PFSK-1 (cell line): ENCODE measurements around the gene ERI3.

Experiments
- POLR2AphosphoS5 ChIP-seq: IDR thresholded peaks from 2 replicates; pipeline ENCODE4 v1.6.1; 2012; ENCODE audit warnings: low read depth, mild to moderate bottlenecking, control low read depth, low read length, moderate library complexity
- TF ChIP-seq, protein P1 (sequence below), 2 experiments: IDR thresholded peaks; 2 replicates each; pipeline versions ENCODE4 v1.6.1 to v1.8.0; 2011 to 2012; ENCODE audit warnings: low read depth in 2 of 2, low read length in 2 of 2, control low read depth in 1 of 2, inconsistent platforms in 1 of 2, mild to moderate bottlenecking in 1 of 2, moderate library complexity in 1 of 2; ENCODE audit not compliant: insufficient read depth in 1 of 2

- no peak for TF ChIP-seq POLR2AphosphoS5
- TF ChIP-seq, protein P1, sequence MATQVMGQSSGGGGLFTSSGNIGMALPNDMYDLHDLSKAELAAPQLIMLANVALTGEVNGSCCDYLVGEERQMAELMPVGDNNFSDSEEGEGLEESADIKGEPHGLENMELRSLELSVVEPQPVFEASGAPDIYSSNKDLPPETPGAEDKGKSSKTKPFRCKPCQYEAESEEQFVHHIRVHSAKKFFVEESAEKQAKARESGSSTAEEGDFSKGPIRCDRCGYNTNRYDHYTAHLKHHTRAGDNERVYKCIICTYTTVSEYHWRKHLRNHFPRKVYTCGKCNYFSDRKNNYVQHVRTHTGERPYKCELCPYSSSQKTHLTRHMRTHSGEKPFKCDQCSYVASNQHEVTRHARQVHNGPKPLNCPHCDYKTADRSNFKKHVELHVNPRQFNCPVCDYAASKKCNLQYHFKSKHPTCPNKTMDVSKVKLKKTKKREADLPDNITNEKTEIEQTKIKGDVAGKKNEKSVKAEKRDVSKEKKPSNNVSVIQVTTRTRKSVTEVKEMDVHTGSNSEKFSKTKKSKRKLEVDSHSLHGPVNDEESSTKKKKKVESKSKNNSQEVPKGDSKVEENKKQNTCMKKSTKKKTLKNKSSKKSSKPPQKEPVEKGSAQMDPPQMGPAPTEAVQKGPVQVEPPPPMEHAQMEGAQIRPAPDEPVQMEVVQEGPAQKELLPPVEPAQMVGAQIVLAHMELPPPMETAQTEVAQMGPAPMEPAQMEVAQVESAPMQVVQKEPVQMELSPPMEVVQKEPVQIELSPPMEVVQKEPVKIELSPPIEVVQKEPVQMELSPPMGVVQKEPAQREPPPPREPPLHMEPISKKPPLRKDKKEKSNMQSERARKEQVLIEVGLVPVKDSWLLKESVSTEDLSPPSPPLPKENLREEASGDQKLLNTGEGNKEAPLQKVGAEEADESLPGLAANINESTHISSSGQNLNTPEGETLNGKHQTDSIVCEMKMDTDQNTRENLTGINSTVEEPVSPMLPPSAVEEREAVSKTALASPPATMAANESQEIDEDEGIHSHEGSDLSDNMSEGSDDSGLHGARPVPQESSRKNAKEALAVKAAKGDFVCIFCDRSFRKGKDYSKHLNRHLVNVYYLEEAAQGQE (IDR thresholded peaks at IDR 0.05; ENCODE audit: insufficient read depth in 1 of 2, low read depth in 2 of 2, low read length in 2 of 2): no peak
These were observed 1.5 kb downstream of the ERI3 start for GRCh38 chr1:44353604-44354003.
